HepG2 (cell line): ENCODE measurements around the gene RRP12.

Experiments used
- ATF7-NPFF ChIP-seq: sonication (generic); formaldehyde crosslinking; IDR thresholded peaks from 2 replicates; pipeline ENCODE4 v1.8.1; 2023; ENCODE audit warnings: mild to moderate bottlenecking, low read depth, missing genetic modification reagents, moderate library complexity
- BCLAF1 ChIP-seq: fragments of 450-650 bp; IDR thresholded peaks from 2 replicates; pipeline ENCODE4 v1.6.1; 2017; ENCODE audit warnings: mild to moderate bottlenecking
- CTCF ChIP-seq: sonication (generic); formaldehyde crosslinking; IDR thresholded peaks from 2 replicates; pipeline ENCODE4 v1.5.0; 2020; ENCODE audit warnings: mild to moderate bottlenecking, missing genetic modification reagents, moderate library complexity
- GPN1 ChIP-seq: sonication (generic); formaldehyde crosslinking; IDR thresholded peaks from 2 replicates; pipeline ENCODE4 v1.5.1; 2020; ENCODE audit warnings: missing genetic modification reagents, borderline replicate concordance
- HDAC2 ChIP-seq: sonication (generic); formaldehyde crosslinking; IDR thresholded peaks from 2 replicates; pipeline ENCODE4 v1.4.0; 2020; ENCODE audit warnings: missing genetic modification reagents
- MAFF ChIP-seq: IDR thresholded peaks from 2 replicates; pipeline ENCODE4 v1.6.1; 2011; ENCODE audit warnings: low read depth, low read length, improper control_type of control experiment
- ZBTB43 ChIP-seq: sonication (generic); formaldehyde crosslinking; conservative IDR thresholded peaks from 2 replicates; pipeline ENCODE4 v1.4.0; 2020; ENCODE audit warnings: missing genetic modification reagents
- ZMAT5 ChIP-seq: sonication (generic); formaldehyde crosslinking; IDR thresholded peaks from 2 replicates; pipeline ENCODE4 v1.5.0; 2020; ENCODE audit warnings: mild to moderate bottlenecking, low read depth, missing genetic modification reagents, borderline replicate concordance
- TF ChIP-seq, protein P1 (sequence below): sonication (generic); formaldehyde crosslinking; IDR thresholded peaks from 2 replicates; pipeline ENCODE4 v1.5.0; 2020; ENCODE audit warnings: missing genetic modification reagents
- TF ChIP-seq, protein P2 (sequence below): sonication (generic); formaldehyde crosslinking; IDR thresholded peaks from 2 replicates; pipeline ENCODE4 v1.4.0; 2020; ENCODE audit warnings: mild to moderate bottlenecking, missing genetic modification reagents
- TF ChIP-seq, protein P3 (sequence below): sonication (generic); formaldehyde crosslinking; IDR thresholded peaks from 2 replicates; pipeline ENCODE4 v1.8.0; 2022; ENCODE audit warnings: mild to moderate bottlenecking, missing genetic modification reagents; ENCODE audit not compliant: insufficient replicate concordance
- TF ChIP-seq, protein P4 (sequence below): sonication (generic); formaldehyde crosslinking; IDR thresholded peaks from 2 replicates; pipeline ENCODE4 v1.4.0; 2020; ENCODE audit warnings: missing genetic modification reagents, borderline replicate concordance
- TF ChIP-seq, protein P5 (sequence below): sonication (generic); formaldehyde crosslinking; IDR thresholded peaks from 2 replicates; pipeline ENCODE4 v1.4.0; 2020; ENCODE audit warnings: missing genetic modification reagents

- no peak for TF ChIP-seq BCLAF1
- TF ChIP-seq, protein P1, sequence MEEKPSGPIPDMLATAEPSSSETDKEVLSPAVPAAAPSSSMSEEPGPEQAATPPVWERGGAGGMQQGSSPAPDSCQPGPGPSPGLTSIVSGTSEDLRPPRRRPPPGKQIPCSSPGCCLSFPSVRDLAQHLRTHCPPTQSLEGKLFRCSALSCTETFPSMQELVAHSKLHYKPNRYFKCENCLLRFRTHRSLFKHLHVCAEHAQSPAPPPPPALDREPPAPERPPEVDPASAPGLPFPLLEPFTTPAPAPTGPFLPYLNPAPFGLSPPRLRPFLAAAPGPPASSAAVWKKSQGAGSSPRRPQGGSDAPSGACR (CRISPR knock-in tag): no peak
- TF ChIP-seq, protein P2, sequence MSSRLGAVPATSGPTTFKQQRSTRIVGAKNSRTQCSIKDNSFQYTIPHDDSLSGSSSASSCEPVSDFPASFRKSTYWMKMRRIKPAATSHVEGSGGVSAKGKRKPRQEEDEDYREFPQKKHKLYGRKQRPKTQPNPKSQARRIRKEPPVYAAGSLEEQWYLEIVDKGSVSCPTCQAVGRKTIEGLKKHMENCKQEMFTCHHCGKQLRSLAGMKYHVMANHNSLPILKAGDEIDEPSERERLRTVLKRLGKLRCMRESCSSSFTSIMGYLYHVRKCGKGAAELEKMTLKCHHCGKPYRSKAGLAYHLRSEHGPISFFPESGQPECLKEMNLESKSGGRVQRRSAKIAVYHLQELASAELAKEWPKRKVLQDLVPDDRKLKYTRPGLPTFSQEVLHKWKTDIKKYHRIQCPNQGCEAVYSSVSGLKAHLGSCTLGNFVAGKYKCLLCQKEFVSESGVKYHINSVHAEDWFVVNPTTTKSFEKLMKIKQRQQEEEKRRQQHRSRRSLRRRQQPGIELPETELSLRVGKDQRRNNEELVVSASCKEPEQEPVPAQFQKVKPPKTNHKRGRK (CRISPR knock-in tag): no peak
- TF ChIP-seq ZBTB43 (CRISPR knock-in tag): no peak
- TF ChIP-seq ATF7-NPFF (CRISPR knock-in tag): no peak
- TF ChIP-seq GPN1: no peak
- no peak for TF ChIP-seq ZMAT5 (CRISPR knock-in tag)
- no peak for TF ChIP-seq HDAC2 (CRISPR knock-in tag)
- TF ChIP-seq, protein P3, sequence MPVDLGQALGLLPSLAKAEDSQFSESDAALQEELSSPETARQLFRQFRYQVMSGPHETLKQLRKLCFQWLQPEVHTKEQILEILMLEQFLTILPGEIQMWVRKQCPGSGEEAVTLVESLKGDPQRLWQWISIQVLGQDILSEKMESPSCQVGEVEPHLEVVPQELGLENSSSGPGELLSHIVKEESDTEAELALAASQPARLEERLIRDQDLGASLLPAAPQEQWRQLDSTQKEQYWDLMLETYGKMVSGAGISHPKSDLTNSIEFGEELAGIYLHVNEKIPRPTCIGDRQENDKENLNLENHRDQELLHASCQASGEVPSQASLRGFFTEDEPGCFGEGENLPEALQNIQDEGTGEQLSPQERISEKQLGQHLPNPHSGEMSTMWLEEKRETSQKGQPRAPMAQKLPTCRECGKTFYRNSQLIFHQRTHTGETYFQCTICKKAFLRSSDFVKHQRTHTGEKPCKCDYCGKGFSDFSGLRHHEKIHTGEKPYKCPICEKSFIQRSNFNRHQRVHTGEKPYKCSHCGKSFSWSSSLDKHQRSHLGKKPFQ (CRISPR knock-in tag): no peak
- TF ChIP-seq CTCF (CRISPR knock-in tag): no peak
- TF ChIP-seq, protein P4, sequence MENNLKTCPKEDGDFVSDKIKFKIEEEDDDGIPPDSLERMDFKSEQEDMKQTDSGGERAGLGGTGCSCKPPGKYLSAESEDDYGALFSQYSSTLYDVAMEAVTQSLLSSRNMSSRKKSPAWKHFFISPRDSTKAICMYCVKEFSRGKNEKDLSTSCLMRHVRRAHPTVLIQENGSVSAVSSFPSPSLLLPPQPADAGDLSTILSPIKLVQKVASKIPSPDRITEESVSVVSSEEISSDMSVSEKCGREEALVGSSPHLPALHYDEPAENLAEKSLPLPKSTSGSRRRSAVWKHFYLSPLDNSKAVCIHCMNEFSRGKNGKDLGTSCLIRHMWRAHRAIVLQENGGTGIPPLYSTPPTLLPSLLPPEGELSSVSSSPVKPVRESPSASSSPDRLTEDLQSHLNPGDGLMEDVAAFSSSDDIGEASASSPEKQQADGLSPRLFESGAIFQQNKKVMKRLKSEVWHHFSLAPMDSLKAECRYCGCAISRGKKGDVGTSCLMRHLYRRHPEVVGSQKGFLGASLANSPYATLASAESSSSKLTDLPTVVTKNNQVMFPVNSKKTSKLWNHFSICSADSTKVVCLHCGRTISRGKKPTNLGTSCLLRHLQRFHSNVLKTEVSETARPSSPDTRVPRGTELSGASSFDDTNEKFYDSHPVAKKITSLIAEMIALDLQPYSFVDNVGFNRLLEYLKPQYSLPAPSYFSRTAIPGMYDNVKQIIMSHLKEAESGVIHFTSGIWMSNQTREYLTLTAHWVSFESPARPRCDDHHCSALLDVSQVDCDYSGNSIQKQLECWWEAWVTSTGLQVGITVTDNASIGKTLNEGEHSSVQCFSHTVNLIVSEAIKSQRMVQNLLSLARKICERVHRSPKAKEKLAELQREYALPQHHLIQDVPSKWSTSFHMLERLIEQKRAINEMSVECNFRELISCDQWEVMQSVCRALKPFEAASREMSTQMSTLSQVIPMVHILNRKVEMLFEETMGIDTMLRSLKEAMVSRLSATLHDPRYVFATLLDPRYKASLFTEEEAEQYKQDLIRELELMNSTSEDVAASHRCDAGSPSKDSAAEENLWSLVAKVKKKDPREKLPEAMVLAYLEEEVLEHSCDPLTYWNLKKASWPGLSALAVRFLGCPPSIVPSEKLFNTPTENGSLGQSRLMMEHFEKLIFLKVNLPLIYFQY: no peak
- TF ChIP-seq, protein P5, sequence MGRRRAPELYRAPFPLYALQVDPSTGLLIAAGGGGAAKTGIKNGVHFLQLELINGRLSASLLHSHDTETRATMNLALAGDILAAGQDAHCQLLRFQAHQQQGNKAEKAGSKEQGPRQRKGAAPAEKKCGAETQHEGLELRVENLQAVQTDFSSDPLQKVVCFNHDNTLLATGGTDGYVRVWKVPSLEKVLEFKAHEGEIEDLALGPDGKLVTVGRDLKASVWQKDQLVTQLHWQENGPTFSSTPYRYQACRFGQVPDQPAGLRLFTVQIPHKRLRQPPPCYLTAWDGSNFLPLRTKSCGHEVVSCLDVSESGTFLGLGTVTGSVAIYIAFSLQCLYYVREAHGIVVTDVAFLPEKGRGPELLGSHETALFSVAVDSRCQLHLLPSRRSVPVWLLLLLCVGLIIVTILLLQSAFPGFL: no peak
- TF ChIP-seq MAFF: no peak
Observed at GRCh38 chr10:97341416-97341815, 59.7 kb downstream of the RRP12 start.
